Measurements from ENCODE around the gene EPHB2.

GRCh38 chr1:22836850-22837249 lies 126.2 kb downstream of the EPHB2 start:
- TF ChIP-seq CTCF (IDR thresholded peaks at IDR 0.05) (no peak), MAZ (IDR thresholded peaks at IDR 0.05; ENCODE audit: borderline replicate concordance, low read depth, low read length) (no peak), RFX5 (IDR thresholded peaks at IDR 0.05) (no peak), HDAC2 (IDR thresholded peaks at IDR 0.05) (no peak), POLR2AphosphoS2 (conservative IDR thresholded peaks at IDR 0.05; ENCODE audit: low read length) (no peak), KDM1A (IDR thresholded peaks at IDR 0.05; ENCODE audit: low read depth) (no peak), PBX3 (IDR thresholded peaks at IDR 0.05) (no peak)
